ENCODE measurements around the gene IDH3B.
A peak's percentile ranks its signal among the peaks of the same experiment; 100 is the strongest.

Gene IDH3B

DNA sequence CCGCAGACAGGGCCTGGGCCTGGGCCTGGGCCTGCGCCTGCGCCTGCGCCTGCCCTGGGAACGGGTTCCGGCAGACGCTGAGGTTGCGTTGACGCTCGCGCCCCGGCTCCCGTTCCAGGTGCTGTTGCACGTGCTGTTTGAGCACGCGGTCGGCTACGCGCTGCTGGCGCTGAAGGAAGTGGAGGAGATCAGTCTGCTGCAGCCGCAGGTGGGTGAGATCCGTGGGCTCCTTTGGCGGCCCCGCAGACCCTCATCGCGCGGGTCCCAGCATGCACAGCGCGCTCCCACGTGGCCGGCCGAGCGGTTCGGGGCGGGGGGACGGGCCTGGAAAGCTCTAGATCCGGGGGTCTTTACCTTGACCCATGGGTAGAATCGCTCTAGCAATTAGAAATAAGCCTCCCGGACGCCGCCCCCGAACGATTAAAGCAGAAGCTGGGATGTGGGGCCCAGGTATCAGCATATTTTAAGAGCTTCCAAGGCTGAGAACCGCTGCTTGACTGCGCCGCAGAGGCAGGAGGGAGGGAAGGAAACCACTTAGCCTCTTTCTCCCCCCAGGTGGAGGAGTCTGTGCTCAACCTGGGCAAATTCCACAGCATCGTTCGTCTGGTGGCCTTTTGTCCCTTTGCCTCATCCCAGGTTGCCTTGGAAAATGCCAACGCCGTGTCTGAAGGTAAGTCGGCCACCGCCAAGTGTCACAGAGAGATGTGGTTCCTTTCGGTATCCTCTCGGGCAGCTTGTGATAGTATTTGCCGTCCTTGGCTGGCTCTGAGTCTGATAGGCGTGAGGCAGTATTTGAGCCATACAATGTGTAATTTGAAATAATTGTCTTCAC lies 11.1 kb downstream of the IDH3B start:
- CTCF ChIA-PET = interaction anchor here (0.5 to 0.7 kb wide), 2 partner anchors 131 to 424 kb away, joined by 4 read pairs; no protein-coding TSS in a partner anchor
- DNase-seq (ENCODE audit: extremely low spot score) = peak; percentile 45
- POLR2A ChIA-PET = interaction anchor here (0.8 to 7.0 kb wide), 23 partner anchors 8 to 389 kb away, joined by 3 to 79 read pairs (median 5); partner anchors contain the start of genes IDH3B, PTPRA, SNRPB and ZNF343
- TF ChIP-seq TARDBP (IDR thresholded peaks at IDR 0.05) (no peak), ELF4 (IDR thresholded peaks at IDR 0.05) (peak; percentile 55; the same call in 1 of the 2 replicates), L3MBTL2 (conservative IDR thresholded peaks at IDR 0.05) (peak; percentile 81; the same call in 1 of the 2 replicates)

DNA sequence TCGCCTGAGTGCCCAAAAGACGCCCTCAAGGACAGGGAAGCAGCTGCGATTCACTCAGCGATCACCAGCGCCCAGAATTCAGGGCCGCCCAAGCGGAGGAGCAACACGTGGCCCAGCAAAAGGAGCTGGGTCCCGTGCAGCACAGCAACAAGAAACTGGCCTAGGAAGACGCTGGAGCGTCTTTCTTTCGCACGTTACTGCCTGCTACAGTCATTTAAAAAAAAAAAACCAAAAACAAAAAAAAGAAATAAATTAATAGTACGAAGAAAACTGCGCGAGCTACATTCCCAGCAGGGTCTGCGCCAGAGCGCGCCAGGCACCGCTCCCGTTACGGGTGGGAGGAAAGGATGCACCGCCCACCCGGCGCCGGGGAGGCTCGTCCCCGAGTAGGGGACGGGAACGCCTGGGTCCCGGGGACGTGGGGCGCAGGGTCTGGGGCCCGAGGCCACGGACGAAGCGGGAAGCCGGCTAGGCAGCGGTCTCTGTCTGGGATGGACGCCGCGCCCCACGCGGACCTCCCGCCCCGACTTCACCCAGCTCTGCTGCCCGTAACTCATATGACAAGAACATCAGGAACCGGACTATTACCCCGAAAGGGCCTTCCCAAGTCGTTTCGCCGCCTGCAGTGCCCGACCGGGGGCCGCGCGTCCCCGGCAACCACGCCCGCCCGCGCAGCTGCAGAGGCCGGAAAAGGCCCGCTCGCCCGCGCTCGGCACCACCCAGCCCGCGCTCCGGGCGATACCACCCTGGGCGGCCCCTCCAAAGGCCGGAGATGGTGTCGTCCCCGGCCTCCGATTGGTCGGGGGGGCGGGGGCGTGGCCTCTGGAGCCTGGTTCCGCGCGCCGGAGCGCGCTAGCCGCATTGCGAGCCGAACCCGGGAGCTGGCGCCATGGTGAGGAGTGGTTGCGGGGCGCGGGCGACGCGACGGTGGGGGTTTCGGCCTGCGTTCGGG lies 12.0 kb downstream of the IDH3B start, which contains the start of gene NOP56:
NOP56 (plus strand) TSS at position 861 of the 952 bp plus-strand sequence; CDS start at position 890, 29 bp downstream.
- ChIA-PET CTCF (interaction anchor here (0.5 to 2.7 kb wide), 5 partner anchors 11 to 425 kb away, joined by 3 to 11 read pairs (median 3); partner anchors contain the start of gene ZNF343), POLR2A (interaction anchor here (0.6 to 7.0 kb wide), 29 partner anchors 8 to 390 kb away, joined by 3 to 79 read pairs (median 4); partner anchors contain the start of genes IDH3B, PTPRA and SNRPB)
- peak; percentile 93 for DNase-seq (ENCODE audit: extremely low spot score)
- no peak for TF ChIP-seq FOXA1 (IDR thresholded peaks at IDR 0.05)
- TF ChIP-seq, protein P1, sequence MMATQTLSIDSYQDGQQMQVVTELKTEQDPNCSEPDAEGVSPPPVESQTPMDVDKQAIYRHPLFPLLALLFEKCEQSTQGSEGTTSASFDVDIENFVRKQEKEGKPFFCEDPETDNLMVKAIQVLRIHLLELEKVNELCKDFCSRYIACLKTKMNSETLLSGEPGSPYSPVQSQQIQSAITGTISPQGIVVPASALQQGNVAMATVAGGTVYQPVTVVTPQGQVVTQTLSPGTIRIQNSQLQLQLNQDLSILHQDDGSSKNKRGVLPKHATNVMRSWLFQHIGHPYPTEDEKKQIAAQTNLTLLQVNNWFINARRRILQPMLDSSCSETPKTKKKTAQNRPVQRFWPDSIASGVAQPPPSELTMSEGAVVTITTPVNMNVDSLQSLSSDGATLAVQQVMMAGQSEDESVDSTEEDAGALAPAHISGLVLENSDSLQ (IDR thresholded peaks at IDR 0.05) = no peak
- 0 out of 2 replicates have a peak, but pooled peaks have one; percentile 9 for TF ChIP-seq ELF4 (IDR thresholded peaks at IDR 0.05)
- TF ChIP-seq ZNF384 (IDR thresholded peaks at IDR 0.05) = no peak
- peak; percentile 83; the same call in 1 of the 2 replicates for TF ChIP-seq LEF1 (IDR thresholded peaks at IDR 0.05; ENCODE audit: borderline replicate concordance)
- peak; percentile 73 for TF ChIP-seq L3MBTL2 (conservative IDR thresholded peaks at IDR 0.05)
- no peak for TF ChIP-seq FOXM1 (IDR thresholded peaks at IDR 0.05; ENCODE audit: borderline replicate concordance)
- no peak for TF ChIP-seq FOXK2 (IDR thresholded peaks at IDR 0.05)

DNA sequence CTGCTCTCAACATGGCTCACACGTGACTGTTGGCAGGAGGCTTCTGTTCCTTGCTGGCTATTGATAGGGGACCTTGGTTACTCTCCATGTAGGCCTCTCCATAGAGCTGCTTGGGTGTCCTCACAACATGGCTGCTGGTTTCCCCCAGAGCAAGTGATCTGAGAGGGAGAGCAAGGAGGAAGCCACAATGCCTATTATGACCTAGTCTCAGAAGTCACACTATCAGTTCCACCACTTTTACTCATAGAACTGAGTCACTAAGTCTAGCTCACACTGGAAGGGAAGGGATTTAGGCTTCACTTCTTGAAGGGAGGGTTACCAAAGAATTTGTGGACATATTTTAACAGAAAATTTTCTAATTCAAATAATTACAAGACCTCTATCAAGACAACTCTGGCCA lies 20.3 kb downstream of the IDH3B start:
- no peak for TF ChIP-seq LEF1 (IDR thresholded peaks at IDR 0.05; ENCODE audit: borderline replicate concordance)
- TF ChIP-seq, protein P1 (IDR thresholded peaks at IDR 0.05) = no peak
- no peak for TF ChIP-seq TARDBP (IDR thresholded peaks at IDR 0.05)
- no peak for TF ChIP-seq FOXM1 (IDR thresholded peaks at IDR 0.05; ENCODE audit: borderline replicate concordance)
- no peak for TF ChIP-seq CTBP1 (IDR thresholded peaks at IDR 0.05; ENCODE audit: borderline replicate concordance)
- TF ChIP-seq BHLHE40 (IDR thresholded peaks at IDR 0.05; ENCODE audit: borderline replicate concordance) = no peak
- TF ChIP-seq SP1 (IDR thresholded peaks at IDR 0.05) = no peak
- no peak for TF ChIP-seq FOXA1 (IDR thresholded peaks at IDR 0.05)
- no peak for TF ChIP-seq SUZ12 (IDR thresholded peaks at IDR 0.05)
- no peak for TF ChIP-seq ZNF384 (IDR thresholded peaks at IDR 0.05)
- TF ChIP-seq FOXK2 (IDR thresholded peaks at IDR 0.05) = no peak
- TF ChIP-seq ARNT (IDR thresholded peaks at IDR 0.05) = no peak
- TF ChIP-seq HDGF (IDR thresholded peaks at IDR 0.05; ENCODE audit: borderline replicate concordance) = no peak
- no peak for TF ChIP-seq L3MBTL2 (conservative IDR thresholded peaks at IDR 0.05)
- no peak for TF ChIP-seq ELF4 (IDR thresholded peaks at IDR 0.05)
- no peak for DNase-seq (ENCODE audit: extremely low spot score)
- POLR2A ChIA-PET = interaction anchor here (1.9 kb wide), 1 partner anchor 9 kb away, joined by 5 read pairs; no protein-coding TSS in a partner anchor
- CTCF ChIA-PET = no interaction called here

- TF ChIP-seq FOXA1 (IDR thresholded peaks at IDR 0.05) (no peak), NFRKB (IDR thresholded peaks at IDR 0.05) (no peak), HDGF (IDR thresholded peaks at IDR 0.05; ENCODE audit: borderline replicate concordance) (no peak), SP1 (IDR thresholded peaks at IDR 0.05) (no peak), SUZ12 (IDR thresholded peaks at IDR 0.05) (no peak), BHLHE40 (IDR thresholded peaks at IDR 0.05; ENCODE audit: borderline replicate concordance) (no peak), ELF4 (IDR thresholded peaks at IDR 0.05) (no peak), ZNF384 (IDR thresholded peaks at IDR 0.05) (no peak), FOXM1 (IDR thresholded peaks at IDR 0.05; ENCODE audit: borderline replicate concordance) (no peak), FOXK2 (IDR thresholded peaks at IDR 0.05) (no peak), ARNT (IDR thresholded peaks at IDR 0.05) (no peak), TARDBP (IDR thresholded peaks at IDR 0.05) (no peak), LEF1 (IDR thresholded peaks at IDR 0.05; ENCODE audit: borderline replicate concordance) (no peak), L3MBTL2 (conservative IDR thresholded peaks at IDR 0.05) (no peak)
- TF ChIP-seq, protein P1 (IDR thresholded peaks at IDR 0.05) = no peak
- ChIA-PET POLR2A (interaction anchor here (1.2 to 1.8 kb wide), 2 partner anchors 11 to 178 kb away, joined by 3 to 13 read pairs; partner anchors contain the start of gene NOP56), CTCF (no interaction called here)
- DNase-seq (ENCODE audit: extremely low spot score) = no peak
Observed at GRCh38 chr20:2640899-2641298, 23.1 kb downstream of the IDH3B start.

- POLR2A ChIA-PET = no interaction called here
- DNase-seq (ENCODE audit: extremely low spot score) = no peak
- TF ChIP-seq SUZ12 (IDR thresholded peaks at IDR 0.05) (no peak), NFRKB (IDR thresholded peaks at IDR 0.05) (no peak), CTBP1 (IDR thresholded peaks at IDR 0.05; ENCODE audit: borderline replicate concordance) (no peak), FOXM1 (IDR thresholded peaks at IDR 0.05; ENCODE audit: borderline replicate concordance) (no peak), FOXK2 (IDR thresholded peaks at IDR 0.05) (no peak), LEF1 (IDR thresholded peaks at IDR 0.05; ENCODE audit: borderline replicate concordance) (no peak), ARNT (IDR thresholded peaks at IDR 0.05) (no peak), BHLHE40 (IDR thresholded peaks at IDR 0.05; ENCODE audit: borderline replicate concordance) (no peak), ZNF384 (IDR thresholded peaks at IDR 0.05) (no peak), L3MBTL2 (conservative IDR thresholded peaks at IDR 0.05) (no peak), HDGF (IDR thresholded peaks at IDR 0.05; ENCODE audit: borderline replicate concordance) (no peak), SP1 (IDR thresholded peaks at IDR 0.05) (no peak), TARDBP (IDR thresholded peaks at IDR 0.05) (no peak)
- TF ChIP-seq, protein P1 (IDR thresholded peaks at IDR 0.05) = no peak
- CTCF ChIA-PET = interaction anchor here (0.9 kb wide), 1 partner anchor 30 kb away, joined by 3 read pairs; no protein-coding TSS in a partner anchor
Observed at GRCh38 chr20:2640260-2640659, 23.8 kb downstream of the IDH3B start.

Data from HEK293T (cell line).